HepG2 (cell line): ENCODE data around the gene DCUN1D2. TPM values are rescaled to one million over a fixed set of nuclear protein-coding genes. Genes with fewer than 3 reads are reported as not detected.

ENCODE experiments used
- ATAC-seq: fragments of 200-7000 bp; cut with Tn5 transposase; 3 replicates; pipeline ENCODE4 v1.9.1; 2020; ENCODE audit warnings: mild to moderate bottlenecking, moderate library complexity
- BruUV-seq: library from RNA; stranded (reverse); fragments of 400-500 nt; replicated peaks from 2 replicates; lab custom pipeline; 2021; lab: Mats Ljungman, UMichigan
- CTCF ChIA-PET: fragments of 300-600 bp; formaldehyde crosslinking; extraction: SDS; loops from one replicate; lab custom pipeline; 2021; ENCODE audit warnings: low total read pairs, inconsistent platforms, low intra/inter-chr PET ratio; lab: Yijun Ruan, JAX
- POLR2A ChIA-PET: fragments of 350-600 bp; sonication (Branson Sonifier 250); formaldehyde crosslinking; loops from one replicate; lab custom pipeline; 2020; ENCODE audit warnings: antibody characterized with exemption, inconsistent platforms; lab: Yijun Ruan, JAX
- DNase-seq: peaks from one replicate; pipeline ENCODE4 v3.0.0-alpha.2; 2015; ENCODE audit warnings: low spot score
- FAIRE-seq: peaks from 3 replicates; lab custom pipeline; 2011; peaks lifted over from hg19 to GRCh38; lab: Jason Lieb, UNC
- H2AFZ ChIP-seq: one replicate; pipeline ENCODE4 v1.6.1; 2011; ENCODE audit warnings: low read length, inconsistent platforms
- H3K27ac ChIP-seq: fragments of 300-600 bp; 3 replicates; pipeline ENCODE4 v1.8.0; 2011; ENCODE audit warnings: mixed run types, mild to moderate bottlenecking, mixed read lengths, low read length, inconsistent platforms; ENCODE audit not compliant: insufficient read depth; ENCODE audit errors: extremely low read length
- H3K27me3 ChIP-seq, 2 experiments: fragments of 200-600 bp in 1 of 2; 2 replicates in 1 of 2; 3 replicates in 1 of 2; pipeline versions ENCODE4 v1.6.0 to v1.8.0; 2011; ENCODE audit warnings: low read length in 2 of 2, mild to moderate bottlenecking in 2 of 2, moderate library complexity in 2 of 2, inconsistent platforms in 1 of 2; ENCODE audit not compliant: insufficient read depth in 2 of 2, control insufficient read depth in 1 of 2
- H3K36me3 ChIP-seq, 2 experiments: fragments of 200-600 bp in 1 of 2; replicated peaks in 1 of 2; 2 replicates in 1 of 2; 3 replicates in 1 of 2; pipeline versions ENCODE4 v1.5.1 to v1.8.0; 2011; ENCODE audit warnings: low read length in 2 of 2, inconsistent platforms in 1 of 2; ENCODE audit not compliant: insufficient read depth in 2 of 2, control insufficient read depth in 1 of 2
- H3K4me1 ChIP-seq: 2 replicates; pipeline ENCODE4 v1.5.1; 2012; ENCODE audit warnings: low read length, inconsistent platforms; ENCODE audit not compliant: insufficient read depth
- H3K4me2 ChIP-seq: 2 replicates; pipeline ENCODE4 v1.6.0; 2011; ENCODE audit warnings: low read depth, low read length, inconsistent platforms
- H3K4me3 ChIP-seq, 3 experiments: fragments of 200-600 bp in 1 of 3; sonication (generic), shearing (Covaris generic) in 1 of 3; replicated peaks in 1 of 3; 2 replicates each; pipeline ENCODE4 v1.5.1; 2011 to 2016; ENCODE audit warnings: low read length in 3 of 3, inconsistent platforms in 2 of 3, low read depth in 2 of 3, mild to moderate bottlenecking in 2 of 3, control low read depth in 1 of 3, mixed read lengths in 1 of 3; ENCODE audit not compliant: insufficient read depth in 1 of 3
- H3K79me2 ChIP-seq: one replicate; pipeline ENCODE4 v1.6.1; 2011; ENCODE audit warnings: low read length, inconsistent platforms; ENCODE audit not compliant: insufficient read depth
- H3K9ac ChIP-seq: 2 replicates; pipeline ENCODE4 v1.6.0; 2011; ENCODE audit warnings: mild to moderate bottlenecking, low read depth, low read length, inconsistent platforms; ENCODE audit not compliant: insufficient read depth
- H3K9me3 ChIP-seq: 2 replicates; pipeline ENCODE4 v1.5.1; 2012; ENCODE audit warnings: mild to moderate bottlenecking, low read length
- H4K20me1 ChIP-seq: 2 replicates; pipeline ENCODE4 v1.6.0; 2011; ENCODE audit warnings: inconsistent platforms, mild to moderate bottlenecking, low read length, moderate library complexity; ENCODE audit not compliant: insufficient read depth
- DNMT3B ChIP-seq: conservative IDR thresholded peaks from 2 replicates; pipeline ENCODE4 v1.6.1; 2016; ENCODE audit warnings: missing biosample characterization, control low read depth
- POLR2AphosphoS2 ChIP-seq: IDR thresholded peaks from 2 replicates; pipeline ENCODE4 v1.6.1; 2011; ENCODE audit warnings: low read depth, low read length, improper control_type of control experiment
- SMYD3 ChIP-seq: sonication (generic); formaldehyde crosslinking; IDR thresholded peaks from 2 replicates; pipeline ENCODE4 v1.8.1; 2023; ENCODE audit warnings: mild to moderate bottlenecking, missing genetic modification reagents
- ZIK1 ChIP-seq: sonication (generic); formaldehyde crosslinking; IDR thresholded peaks from 2 replicates; pipeline ENCODE4 v1.5.0; 2020; ENCODE audit warnings: mild to moderate bottlenecking, low read depth, missing genetic modification reagents, borderline replicate concordance
- ZNF414 ChIP-seq: sonication (generic); formaldehyde crosslinking; IDR thresholded peaks from 2 replicates; pipeline ENCODE4 v1.5.0; 2020; ENCODE audit warnings: missing genetic modification reagents
- ZNF747 ChIP-seq: sonication (generic); formaldehyde crosslinking; IDR thresholded peaks from 2 replicates; pipeline ENCODE4 v1.8.1; 2023; ENCODE audit warnings: missing genetic modification reagents, mild to moderate bottlenecking, borderline replicate concordance
- WGBS: methylation state at CpG from one replicate; pipeline ENCODE4 v1.1.6; 2017; ENCODE audit warnings: low lambda C conversion rate; 5-methylcytosine and 5-hydroxymethylcytosine counted together
- in situ Hi-C: cut with HindIII; loops from 2 replicates; pipeline ENCODE4 v1.10.0; 2017; ENCODE audit warnings: low pct_unique_long_range_greater_than_20kb; ENCODE audit not compliant: extremely low pct_ligation_motif_present
- intact Hi-C: fragments of 100-400 bp; cut with micrococcal nuclease; formaldehyde crosslinking; loops from one replicate; pipeline ENCODE4 v1.10.0; 2022; ENCODE audit not compliant: unreplicated experiment
- polyA plus RNA-seq, 8 experiments: library from polyadenylated mRNA; depleted of rRNA in 3 of 8; stranded (reverse) in 7 of 8; unstranded in 1 of 8; fragments of >200 nt; fragmentation: Illumina TruSeq in 4 of 8; extraction: Trizol in 4 of 8; gene quantifications; 2 replicates each; pipeline versions ENCODE4 v1.2.1 to v1.2.3, GENCODE V29; 2011 to 2016; ENCODE audit warnings: low read depth in 4 of 8, missing spikeins in 1 of 8, mixed read lengths in 1 of 8; ENCODE audit not compliant: insufficient read depth in 1 of 8
- total RNA-seq, 5 experiments: library from RNA; depleted of rRNA; stranded (reverse); fragments of >200 nt; fragmentation: Illumina TruSeq; extraction: Trizol; gene quantifications; 2 replicates each; pipeline ENCODE4 v1.2.3, GENCODE V29; 2016; ENCODE audit warnings: low read depth in 1 of 5
- TF ChIP-seq, protein P1 (sequence below): sonication (generic); formaldehyde crosslinking; IDR thresholded peaks from 2 replicates; pipeline ENCODE4 v1.8.0; 2022; ENCODE audit warnings: missing genetic modification reagents, mild to moderate bottlenecking, moderate library complexity, borderline replicate concordance

Gene DCUN1D2
- total and polyA plus RNA-seq, 2 of the 13 experiments (the other 11 are each of a cell fraction or from before 2014, with no cell fraction given), result 9.1 to 9.6 TPM

DNA sequence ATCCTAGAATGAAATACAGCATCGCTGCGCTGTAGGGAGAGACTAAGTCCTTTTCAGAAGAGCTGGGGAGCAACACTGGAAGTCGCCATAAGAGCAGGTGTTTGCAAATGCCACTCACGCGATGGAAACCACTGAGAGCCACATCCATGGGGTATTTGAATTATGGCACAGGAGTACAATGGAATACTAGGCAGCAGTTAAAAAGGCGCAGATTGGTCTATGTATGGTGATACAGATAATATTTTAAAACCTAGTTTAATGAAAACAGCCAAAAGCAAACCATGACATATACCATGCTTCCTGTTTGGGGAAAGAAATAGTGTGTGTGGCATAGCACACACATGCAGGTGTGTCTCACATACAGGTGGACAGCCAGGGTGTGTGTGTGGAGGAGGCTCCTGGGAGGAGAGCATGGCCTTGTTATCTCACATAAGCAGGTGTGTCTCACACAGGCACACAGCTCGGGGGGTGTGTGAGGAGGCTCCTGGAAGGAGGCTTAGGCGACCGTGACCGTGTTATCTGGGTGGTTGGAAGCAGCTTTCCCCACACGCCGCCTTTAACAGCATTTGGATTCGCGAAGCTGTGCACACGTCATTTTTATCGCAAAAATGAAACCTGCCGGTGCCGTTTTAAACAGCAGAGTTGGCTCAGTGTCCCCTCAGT is 70.8 kb downstream of the DCUN1D2 start:
- POLR2A ChIA-PET, result interaction anchor here (0.7 kb wide), 1 partner anchor 9 kb away, joined by 3 read pairs; no protein-coding TSS in a partner anchor
- intact Hi-C loops (no loop called here), in situ Hi-C loops (no loop called here)
- Histone ChIP-seq H3K4me2 (no peak overlapping the region), H3K4me1 (no peaks in the 10 kb centered on the region), H3K79me2 (no peaks in the 10 kb centered on the region), H3K36me3 (no peaks in the 10 kb centered on the region), H3K27ac (no peak overlapping the region), H3K9ac (no peak overlapping the region), H3K9me3 (no peaks in the 10 kb centered on the region), H3K4me3 (no peak overlapping the region), H3K27me3 (peaks cover 7 to 74% of the 10 kb centered on the region in 2 experiments), H2AFZ (no peak overlapping the region), H4K20me1 (no peaks in the 10 kb centered on the region)
- CTCF ChIA-PET, result no interaction called here
- no peak for ATAC-seq
- no peak for FAIRE-seq
- DNase-seq, result no peak
- 55% methylated on average over 17 of the region's 18 CpGs for WGBS
- TF ChIP-seq ZNF747 (CRISPR knock-in tag) (no peak), ZNF414 (CRISPR knock-in tag) (no peak), DNMT3B (CRISPR knock-in tag) (no peak), POLR2AphosphoS2 (no peak), SMYD3 (CRISPR knock-in tag) (no peak), ZIK1 (CRISPR knock-in tag) (no peak)
- TF ChIP-seq, protein P1, sequence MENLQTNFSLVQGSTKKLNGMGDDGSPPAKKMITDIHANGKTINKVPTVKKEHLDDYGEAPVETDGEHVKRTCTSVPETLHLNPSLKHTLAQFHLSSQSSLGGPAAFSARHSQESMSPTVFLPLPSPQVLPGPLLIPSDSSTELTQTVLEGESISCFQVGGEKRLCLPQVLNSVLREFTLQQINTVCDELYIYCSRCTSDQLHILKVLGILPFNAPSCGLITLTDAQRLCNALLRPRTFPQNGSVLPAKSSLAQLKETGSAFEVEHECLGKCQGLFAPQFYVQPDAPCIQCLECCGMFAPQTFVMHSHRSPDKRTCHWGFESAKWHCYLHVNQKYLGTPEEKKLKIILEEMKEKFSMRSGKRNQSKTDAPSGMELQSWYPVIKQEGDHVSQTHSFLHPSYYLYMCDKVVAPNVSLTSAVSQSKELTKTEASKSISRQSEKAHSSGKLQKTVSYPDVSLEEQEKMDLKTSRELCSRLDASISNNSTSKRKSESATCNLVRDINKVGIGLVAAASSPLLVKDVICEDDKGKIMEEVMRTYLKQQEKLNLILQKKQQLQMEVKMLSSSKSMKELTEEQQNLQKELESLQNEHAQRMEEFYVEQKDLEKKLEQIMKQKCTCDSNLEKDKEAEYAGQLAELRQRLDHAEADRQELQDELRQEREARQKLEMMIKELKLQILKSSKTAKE (CRISPR knock-in tag), result no peak
- BruUV-seq, result no TSS peak
